HuH-7 (cell line): ENCODE data around the gene ATP6AP2.
"Not testable (repeated sequence)": the region's sequence is repeated elsewhere in the genome, so short reads cannot be mapped to it uniquely, and the experiment has no call there.

Experiments
- DNase-seq: peaks from one replicate; pipeline ENCODE4 v3.0.0; 2011; ENCODE audit warnings: low spot score

The ATP6AP2 gene

GRCh38 chrX:40576291-40576690 is 4.5 kb upstream of the ATP6AP2 start:
- no peak for DNase-seq

DNA sequence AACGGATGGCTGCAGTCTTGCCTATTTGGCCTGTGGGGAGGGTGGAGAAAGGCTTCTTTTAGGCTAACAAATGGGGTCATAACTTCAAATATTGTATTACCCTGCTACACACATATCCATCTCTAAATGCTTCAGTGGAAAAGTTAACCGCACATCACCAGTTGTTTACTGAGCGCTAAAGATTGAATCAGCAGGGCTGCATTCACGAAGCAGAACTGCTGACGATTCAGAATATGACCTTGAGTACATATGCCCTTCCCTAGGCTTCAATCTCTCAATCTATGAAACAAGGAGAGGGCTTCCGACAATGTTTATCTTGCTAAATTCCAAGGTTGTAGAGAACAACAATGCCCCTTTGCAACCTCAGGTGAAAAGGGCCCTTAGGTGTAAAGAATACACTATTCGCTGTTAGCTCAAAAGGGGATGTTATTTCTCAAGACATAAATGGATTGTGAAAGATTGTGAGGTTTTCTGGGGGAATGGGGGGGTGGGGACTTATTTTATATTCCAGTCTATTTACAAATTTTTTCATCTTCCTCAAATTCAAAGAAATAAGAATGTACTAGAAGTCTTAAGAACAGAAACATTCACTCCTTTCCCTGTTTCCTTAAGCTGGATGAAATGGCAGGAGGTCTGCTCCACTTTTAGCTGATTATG is 2.6 kb upstream of the ATP6AP2 start:
- no peak for DNase-seq

DNA sequence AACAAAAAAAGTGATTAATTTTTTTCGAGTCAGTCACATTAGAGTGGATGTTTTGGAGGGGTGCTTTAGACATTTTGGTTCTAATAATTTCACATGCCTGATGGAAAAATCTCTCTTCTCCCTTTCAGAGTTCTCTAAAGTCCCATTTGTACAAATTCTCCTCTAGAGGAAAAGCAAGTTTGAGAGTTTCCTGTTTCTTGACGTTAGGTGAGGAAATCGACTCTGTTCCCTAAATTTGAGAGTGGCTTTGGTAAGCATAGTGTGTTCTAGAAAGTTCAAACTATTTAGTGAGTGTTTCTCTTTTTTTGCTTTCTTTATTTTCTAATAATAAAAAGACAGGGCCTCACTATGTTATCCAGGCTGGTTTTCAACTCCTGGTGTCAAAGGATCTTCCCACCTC is 1.6 kb upstream of the ATP6AP2 start:
- no peak for DNase-seq

GRCh38 chrX:40579900-40580536 is 752 bp upstream of the ATP6AP2 start:
- DNase-seq: no peak

DNA sequence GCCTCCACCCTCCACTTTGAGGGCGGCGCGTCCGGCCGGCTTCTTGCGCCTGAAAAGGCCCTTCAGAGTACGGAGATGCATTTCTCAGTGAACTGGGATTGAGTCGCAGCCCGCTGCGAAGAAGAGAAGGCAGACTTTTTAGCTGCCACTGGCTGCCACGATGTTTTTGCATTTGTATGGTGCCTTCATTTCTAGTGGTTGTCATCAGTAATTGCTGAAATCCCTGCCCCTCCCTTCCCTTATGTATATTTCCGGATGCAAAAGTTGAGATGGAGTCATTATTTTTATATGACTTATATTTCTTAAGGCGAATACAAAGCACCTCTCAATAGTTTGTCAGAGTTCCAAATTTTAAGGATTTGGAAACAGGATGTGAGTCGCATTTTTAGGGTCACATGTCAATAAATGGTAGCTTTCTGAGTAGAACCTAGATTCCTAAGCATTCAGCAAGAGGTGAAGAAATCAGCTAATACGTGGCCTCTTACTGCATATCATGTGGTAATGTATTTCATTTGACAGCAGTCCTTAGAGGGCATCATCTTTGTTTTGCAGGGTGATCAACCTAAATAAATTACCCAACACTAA is 658 bp downstream of the ATP6AP2 start:
- DNase-seq: no peak

DNA sequence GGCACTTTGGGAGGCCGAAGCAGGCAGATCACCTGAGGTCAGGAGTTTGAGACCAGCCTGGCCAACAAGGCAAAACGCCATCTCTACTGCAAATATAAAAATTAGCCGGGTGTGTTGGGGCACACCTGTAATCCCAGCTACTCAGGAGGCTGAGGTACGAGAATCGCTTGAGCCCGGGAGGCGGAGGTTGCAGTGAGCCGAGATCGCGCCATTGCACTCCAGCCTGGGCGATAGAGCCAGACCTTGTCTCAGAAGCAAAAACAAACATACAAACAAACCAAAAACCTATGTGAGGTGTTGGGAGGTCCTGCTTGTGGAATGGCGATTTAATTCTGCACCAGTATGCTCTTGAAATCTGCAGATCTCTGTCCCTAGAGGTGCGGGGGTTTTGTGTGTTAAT is 1.4 kb downstream of the ATP6AP2 start:
- DNase-seq: not testable (repeated sequence)

GRCh38 chrX:40582811-40583210 is 2.0 kb downstream of the ATP6AP2 start:
- no peak for DNase-seq

DNA sequence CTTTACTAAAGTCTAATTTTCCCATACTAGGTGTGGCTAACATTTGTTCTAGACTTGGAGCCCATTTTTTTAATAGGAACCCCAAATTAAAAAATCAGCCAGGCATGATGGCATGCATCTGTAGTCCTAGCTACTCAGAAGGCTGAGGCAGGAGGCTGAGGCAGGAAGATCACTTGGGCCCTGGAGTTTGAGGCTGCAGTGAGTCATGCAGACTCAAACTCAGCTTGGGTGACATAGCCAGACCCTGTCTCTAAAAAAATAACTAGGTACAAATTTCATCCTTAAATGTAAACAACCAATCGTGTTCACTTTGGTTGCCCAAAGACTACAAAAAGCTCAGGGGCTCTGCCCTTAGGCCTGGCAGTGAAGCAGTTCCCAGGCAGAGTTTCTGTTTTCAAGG is 6.9 kb downstream of the ATP6AP2 start:
- not testable (repeated sequence) for DNase-seq

- DNase-seq: not testable (repeated sequence)
Observed at GRCh38 chrX:40589616-40590321, 9.0 kb downstream of the ATP6AP2 start.

DNA sequence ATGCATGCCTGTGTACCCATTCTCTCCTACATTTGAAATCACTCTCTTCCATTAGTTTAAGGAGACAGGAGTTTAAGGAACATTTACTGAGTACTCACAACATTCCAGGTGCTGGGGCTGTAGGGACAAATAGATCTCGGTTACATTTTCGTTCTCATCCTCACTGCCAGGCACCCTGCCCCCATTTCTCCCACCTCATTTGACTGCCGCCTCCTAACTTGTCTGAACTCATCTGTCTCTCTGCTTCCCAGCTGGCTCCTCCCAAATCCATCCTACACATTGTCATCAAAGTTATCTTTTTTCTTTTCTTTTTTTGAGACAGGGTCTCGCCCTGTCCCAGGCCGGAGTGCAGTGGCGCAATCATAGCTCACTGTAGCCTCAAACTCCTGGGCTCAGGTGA is 22.7 kb downstream of the ATP6AP2 start:
- no peak for DNase-seq

DNA sequence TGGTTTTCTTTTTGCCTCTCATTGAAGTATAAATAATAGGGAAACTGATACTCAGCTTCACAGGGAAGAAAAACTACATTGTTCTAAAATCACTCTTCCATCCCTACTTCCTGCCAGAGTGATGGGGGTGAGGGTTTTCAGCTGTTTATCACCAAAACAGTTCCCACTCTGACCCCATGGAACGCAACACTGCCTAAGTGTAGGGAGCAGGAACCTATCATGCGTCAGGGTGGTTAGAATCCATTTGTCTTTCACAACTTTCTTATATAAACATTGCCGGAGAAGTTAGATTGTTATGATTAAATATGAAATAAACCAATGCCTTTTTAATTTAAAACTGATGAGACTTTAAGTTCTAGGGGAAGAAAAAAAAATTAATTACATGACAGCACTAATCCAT is 26.6 kb downstream of the ATP6AP2 start:
- no peak for DNase-seq

- DNase-seq: no peak
Observed at GRCh38 chrX:40612511-40612910, 31.7 kb downstream of the ATP6AP2 start.

DNA sequence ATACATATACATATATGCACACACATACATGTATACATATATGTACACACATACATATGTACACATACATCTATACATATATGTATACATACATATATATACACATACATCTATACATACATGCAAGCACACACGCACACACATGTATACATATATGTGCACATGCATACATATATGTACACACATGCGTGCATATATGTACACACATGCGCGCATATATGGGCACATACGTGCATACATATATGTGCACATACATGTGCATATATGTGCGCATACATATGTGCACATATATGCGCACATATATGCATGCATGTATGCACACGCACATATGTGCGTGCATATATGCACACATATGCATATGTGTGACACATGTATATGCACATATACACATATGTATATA is 35.2 kb downstream of the ATP6AP2 start:
- no peak for DNase-seq

GRCh38 chrX:40617566-40617965 is 36.8 kb downstream of the ATP6AP2 start:
- no peak for DNase-seq

GRCh38 chrX:40622479-40623138 is 41.8 kb downstream of the ATP6AP2 start:
- DNase-seq: no peak

DNA sequence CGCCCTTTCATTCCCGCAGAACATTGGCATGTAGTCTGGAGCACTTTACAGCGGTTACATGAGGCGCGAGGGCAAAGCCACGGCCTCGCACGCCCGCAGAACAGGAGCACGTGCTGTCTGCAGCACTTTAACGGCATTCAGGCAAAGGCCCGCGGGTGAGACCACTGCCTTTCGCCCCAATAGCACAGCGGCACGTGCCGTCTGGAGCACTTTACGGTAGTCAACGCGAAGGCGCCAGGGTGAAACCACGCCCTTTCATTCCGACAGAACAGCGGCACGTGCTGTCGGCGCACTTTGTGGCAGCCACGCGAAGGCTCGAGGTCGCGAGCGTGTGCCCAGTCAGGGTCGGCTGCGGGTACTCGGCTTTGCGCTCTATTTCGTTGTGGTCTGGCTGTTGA is 42.4 kb downstream of the ATP6AP2 start, which contains the start of gene MPC1L:
MPC1L (plus strand) TSS at position 290 of the 398 bp plus-strand sequence. CDS start 138 bp downstream, outside the sequence.
- DNase-seq: no peak

GRCh38 chrX:40623665-40624064 is 42.9 kb downstream of the ATP6AP2 start:
- no peak for DNase-seq

DNA sequence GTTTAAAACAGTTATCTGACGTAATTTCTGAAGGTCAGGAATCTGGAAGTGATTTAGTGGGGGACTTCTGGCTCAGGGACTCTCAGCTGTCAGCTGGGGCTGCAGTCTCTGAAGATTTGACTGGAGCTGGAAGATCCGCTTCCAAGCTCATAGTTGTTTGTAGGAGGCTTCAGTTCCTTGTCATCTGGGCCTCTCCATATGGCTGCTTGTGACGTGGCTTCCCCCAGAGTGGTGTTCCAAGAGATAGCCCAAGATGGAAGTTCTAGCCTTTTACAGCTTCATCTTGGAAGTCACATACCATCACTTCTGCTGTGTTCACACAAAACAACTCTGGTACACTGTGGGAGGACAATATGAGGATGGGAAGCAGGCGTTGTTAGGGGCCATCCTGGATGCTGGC is 44.5 kb downstream of the ATP6AP2 start:
- DNase-seq: no peak

DNA sequence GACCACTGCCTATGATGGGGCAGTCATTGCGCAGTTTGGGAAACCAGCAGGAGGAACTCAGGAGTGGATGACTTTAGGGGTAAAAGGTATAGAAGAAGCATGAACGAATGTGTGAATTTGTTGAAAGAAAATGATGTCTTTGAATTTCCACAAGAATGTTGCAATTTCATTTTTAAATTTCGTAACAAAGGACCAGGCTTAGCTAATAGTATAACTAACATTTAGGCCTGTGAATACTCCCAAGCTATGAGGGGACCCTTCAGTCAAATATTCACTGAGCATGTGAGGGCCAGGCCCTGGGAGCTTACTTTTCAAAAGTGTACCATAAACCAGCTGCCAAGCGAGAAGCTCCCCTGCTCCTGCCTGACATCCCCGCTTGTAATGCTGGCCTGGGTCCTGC is 47.7 kb downstream of the ATP6AP2 start:
- no peak for DNase-seq

DNA sequence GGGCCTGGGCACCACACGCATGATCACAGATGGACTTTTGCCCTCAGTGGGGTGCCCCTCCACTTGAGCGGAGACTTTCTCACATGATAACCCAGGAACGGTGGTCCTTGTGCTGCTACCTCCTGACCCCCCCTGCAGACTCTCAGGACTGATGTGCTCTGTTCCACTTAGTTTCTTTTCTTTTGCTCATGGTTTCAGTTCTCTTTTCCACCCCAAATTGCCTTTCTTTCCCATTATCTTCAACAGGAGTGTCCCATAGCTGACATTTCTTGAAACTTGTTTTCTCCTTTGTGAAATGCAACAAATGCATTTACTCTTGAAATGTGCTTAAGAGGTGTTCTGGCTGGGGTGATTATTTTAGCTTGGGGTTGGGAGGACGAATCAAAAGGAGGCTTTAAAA is 51.4 kb downstream of the ATP6AP2 start:
- DNase-seq: no peak

- DNase-seq: no peak
Observed at GRCh38 chrX:40637687-40638086, 56.9 kb downstream of the ATP6AP2 start.

DNA sequence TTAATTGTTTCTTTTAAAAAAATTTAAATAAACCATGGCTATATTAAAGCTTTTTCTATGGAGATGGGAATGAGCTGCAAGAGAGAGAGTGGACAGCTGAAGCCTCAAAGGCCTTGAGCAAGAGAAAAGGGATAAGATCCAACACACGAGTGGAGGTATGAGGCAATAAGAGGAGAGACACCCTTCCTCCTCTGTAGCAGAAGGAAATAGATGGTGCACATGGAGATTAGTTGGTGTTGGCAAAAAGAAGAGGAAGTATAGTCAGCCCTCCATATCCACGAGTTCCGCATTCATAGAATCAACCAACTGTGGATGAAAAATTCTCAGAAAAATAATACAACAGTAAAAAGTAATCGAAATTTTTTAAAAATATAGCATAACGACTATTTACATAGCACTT is 63.4 kb downstream of the ATP6AP2 start:
- no peak for DNase-seq
